HG03064 (cell line): ENCODE results near the gene CHML.

ENCODE experiments used
- ATAC-seq: cut with Tn5 transposase; IDR thresholded peaks from one replicate; pipeline ENCODE4 v1.9.1; 2021; ENCODE audit warnings: low read depth; ENCODE audit not compliant: unreplicated experiment

Gene CHML

DNA sequence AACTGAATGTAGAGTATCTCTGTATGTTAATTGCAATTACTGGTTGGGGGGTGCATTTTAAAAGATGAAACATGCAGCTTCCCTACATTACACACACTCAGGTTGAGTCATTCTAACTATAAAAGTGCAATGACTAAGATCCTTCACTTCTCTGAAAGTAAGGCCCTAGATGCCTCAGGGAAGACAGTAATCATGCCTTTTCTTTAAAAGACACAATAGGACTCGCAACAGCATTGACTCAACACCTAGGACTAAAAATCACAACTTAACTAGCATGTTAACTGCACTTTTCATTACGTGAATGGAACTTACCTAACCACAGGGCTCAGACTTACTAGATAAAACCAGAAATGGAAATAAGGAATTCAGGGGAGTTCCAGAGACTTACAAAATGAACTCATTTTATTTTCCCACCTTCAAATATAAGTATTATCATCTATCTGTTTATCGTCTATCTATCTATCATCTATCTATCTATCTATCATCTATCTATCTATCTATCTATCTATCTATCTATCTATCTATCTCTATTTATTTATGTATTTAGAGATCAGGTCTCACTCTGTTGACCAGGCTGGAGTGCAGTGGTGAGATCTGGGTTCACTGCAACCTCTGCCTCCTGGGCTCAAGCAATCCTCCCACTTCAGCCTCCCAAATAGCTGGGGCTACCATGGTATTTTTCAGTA lies 47.8 kb downstream of the CHML start:
- no peak for ATAC-seq

DNA sequence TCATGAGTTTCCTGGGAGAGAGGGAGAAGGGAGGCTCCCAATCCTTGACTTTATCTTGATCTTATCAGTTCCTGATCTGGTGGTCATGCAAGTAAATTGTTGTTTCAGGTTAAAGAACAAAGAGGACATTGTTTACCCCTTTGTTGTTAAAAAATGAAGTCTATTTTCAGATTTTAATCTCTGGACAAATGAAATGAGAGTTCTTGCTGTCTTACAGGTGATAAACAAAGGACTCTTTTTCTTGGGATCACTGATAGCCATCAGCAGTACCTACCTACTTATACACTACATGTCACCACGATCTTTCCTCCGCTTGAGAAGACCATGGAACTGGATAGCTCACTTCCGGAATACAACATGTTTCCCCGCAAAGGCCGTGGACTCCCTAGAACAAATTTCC lies 48.4 kb downstream of the CHML start:
- ATAC-seq: no peak

DNA sequence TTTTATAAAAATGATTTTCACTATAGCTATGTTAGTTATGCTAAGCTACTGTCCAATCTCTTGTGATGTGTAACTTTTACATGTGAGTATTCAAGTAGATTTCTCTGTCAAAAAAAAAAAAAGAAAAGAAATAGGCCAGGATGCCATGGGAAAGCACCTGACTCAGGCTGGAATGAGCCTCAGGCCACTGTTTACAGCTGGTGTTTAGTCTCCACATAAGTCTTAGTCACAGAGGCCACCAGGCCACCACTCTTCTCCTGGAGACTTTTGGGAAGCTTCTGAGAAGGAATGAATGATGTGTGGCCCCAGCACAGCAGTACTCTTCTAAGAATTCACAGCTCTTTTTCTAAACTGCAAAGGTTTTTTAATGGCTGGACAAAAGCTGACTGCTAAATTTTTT lies 48.9 kb downstream of the CHML start:
- no peak for ATAC-seq

DNA sequence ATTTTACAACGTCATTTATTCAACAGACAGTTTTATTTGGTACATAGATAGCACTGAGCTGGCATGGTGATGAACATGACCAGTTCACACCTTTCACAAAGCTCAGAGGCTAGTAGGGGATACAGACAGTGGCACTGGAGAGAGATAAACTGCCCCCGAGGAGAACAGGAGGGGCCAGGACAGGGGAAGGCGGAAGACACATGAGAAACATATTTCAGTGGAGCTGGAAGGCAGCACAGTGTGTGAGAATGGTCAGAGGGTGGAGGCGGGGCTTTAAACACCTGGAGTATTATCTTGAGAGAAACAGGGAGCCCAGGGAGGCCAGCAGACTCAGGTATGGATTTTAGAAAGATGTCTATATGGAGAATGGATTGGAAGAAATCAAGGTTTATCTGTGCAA lies 49.5 kb downstream of the CHML start:
- no peak for ATAC-seq
